ENCODE data around the gene FAM50A.

The FAM50A gene

GRCh38 chrX:154420402-154420756, 23.6 kb upstream of the FAM50A start:
- TF ChIP-seq CTCF (IDR thresholded peaks at IDR 0.05): no peak
- DNase-seq: no peak
- H3K27me3 Mint-ChIP-seq (ENCODE audit: low read depth, poor library complexity): no peaks in the 10 kb centered on the region
- no peak overlapping the region for H3K27ac Mint-ChIP-seq
- peaks cover 49% of the 10 kb centered on the region for H3K9me3 Mint-ChIP-seq
- no peaks in the 10 kb centered on the region for H3K4me1 Mint-ChIP-seq
- peaks cover 8% of the 10 kb centered on the region for H3K36me3 Mint-ChIP-seq (ENCODE audit: low read depth)
- no peak overlapping the region for H3K4me3 Mint-ChIP-seq

- H3K4me3 Mint-ChIP-seq: no peak overlapping the region
These were observed 16.8 kb upstream of the FAM50A start for GRCh38 chrX:154426916-154427770.

DNA sequence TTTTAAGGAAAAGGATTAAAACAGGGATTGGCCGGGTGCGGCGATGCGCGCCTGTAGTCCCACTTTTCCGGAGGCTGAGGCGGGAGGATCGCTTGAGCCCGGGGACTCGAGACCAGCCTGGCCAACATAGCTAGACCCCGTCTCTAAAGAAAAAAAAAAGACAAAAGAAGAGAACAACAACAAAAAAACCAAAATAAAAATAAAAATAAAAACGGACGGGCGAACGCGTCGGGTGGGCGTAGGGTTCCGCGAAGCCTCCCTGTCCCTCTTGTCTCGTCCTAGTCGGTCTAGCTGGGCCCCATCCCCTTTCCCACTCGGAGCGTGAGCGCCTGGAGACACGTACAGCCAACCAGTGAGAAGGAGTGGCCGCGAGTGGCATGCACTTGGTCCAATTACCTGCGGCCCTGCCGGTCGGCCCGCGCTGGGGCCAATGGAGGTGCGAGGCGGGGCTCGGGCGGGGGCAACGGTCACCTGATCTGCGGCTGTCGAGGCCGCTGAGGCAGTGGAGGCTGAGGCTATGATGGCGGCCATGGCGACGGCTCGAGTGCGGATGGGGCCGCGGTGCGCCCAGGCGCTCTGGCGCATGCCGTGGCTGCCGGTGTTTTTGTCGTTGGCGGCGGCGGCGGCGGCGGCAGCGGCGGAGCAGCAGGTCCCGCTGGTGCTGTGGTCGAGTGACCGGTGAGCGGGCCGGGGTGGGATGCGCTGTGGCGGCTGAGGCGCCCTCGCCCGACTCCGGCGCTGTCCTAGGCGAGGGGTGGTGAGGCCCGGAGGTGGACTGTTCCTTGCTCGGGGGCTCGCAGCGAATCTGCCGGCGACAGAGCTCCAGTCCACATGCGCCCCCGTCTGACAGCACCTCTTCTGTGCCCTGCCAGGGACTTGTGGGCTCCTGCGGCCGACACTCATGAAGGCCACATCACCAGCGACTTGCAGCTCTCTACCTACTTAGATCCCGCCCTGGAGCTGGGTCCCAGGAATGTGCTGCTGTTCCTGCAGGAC, 15.5 kb upstream of the FAM50A start, which contains the start of gene ATP6AP1:
Gene ATP6AP1 (plus strand): TSS at position 502 of the 996 bp plus-strand sequence. CDS start 16 bp downstream, at position 518.
- no peak for TF ChIP-seq CTCF (IDR thresholded peaks at IDR 0.05)
- Mint-ChIP-seq H3K27me3 (ENCODE audit: low read depth, poor library complexity) (peaks cover 8% of the 10 kb centered on the region), H3K4me3 (peak within 1 kb of the TSS; percentile 80), H3K36me3 (ENCODE audit: low read depth) (peaks cover 12% of the 10 kb centered on the region), H3K9me3 (peaks cover 58% of the 10 kb centered on the region), H3K4me1 (peaks cover 25% of the 10 kb centered on the region), H3K27ac (no peak within 1 kb of the TSS)
- DNase-seq: peak; percentile 83

More at GRCh38 chrX:154426916-154427770, 16.8 kb upstream of the FAM50A start:
- H3K36me3 Mint-ChIP-seq (ENCODE audit: low read depth): peaks cover 8% of the 10 kb centered on the region
- H3K9me3 Mint-ChIP-seq: peaks cover 51% of the 10 kb centered on the region
- no peak for TF ChIP-seq CTCF (IDR thresholded peaks at IDR 0.05)
- DNase-seq: no peak
- peaks cover 25% of the 10 kb centered on the region for H3K4me1 Mint-ChIP-seq
- H3K27me3 Mint-ChIP-seq (ENCODE audit: low read depth, poor library complexity): peaks cover 5% of the 10 kb centered on the region
- H3K27ac Mint-ChIP-seq: no peak overlapping the region

- H3K4me1 Mint-ChIP-seq: peaks cover 25% of the 10 kb centered on the region
- H3K36me3 Mint-ChIP-seq (ENCODE audit: low read depth): peaks cover 18% of the 10 kb centered on the region
- no peak overlapping the region for H3K27ac Mint-ChIP-seq
- peaks cover 8% of the 10 kb centered on the region for H3K27me3 Mint-ChIP-seq (ENCODE audit: low read depth, poor library complexity)
- no peak for TF ChIP-seq CTCF (IDR thresholded peaks at IDR 0.05)
- H3K4me3 Mint-ChIP-seq: peak overlapping the region; percentile 80
- DNase-seq: no peak
- peaks cover 58% of the 10 kb centered on the region for H3K9me3 Mint-ChIP-seq
These were observed 14.2 kb upstream of the FAM50A start for GRCh38 chrX:154429711-154430110.

DNA sequence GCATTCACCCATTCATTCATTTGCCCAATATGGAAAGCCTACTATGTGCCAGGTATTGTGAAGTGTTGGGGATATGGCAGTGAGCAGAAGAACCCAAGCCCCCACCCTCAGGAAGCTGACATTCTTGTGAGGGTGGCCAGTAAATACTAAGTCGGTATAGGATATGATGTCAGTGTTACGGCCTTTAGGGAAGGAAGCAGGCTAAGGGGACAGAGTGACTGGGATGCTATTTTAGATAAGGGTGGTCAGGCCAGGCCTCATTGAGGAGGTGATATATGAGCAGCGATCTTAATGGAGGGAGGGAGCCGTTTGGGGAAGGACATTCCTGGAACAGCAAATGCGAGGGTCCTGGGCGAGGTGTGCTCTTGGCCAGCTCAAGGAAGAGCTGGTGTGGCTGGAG, 13.5 kb upstream of the FAM50A start:
- DNase-seq: no peak

More for the DNA sequence above, 13.5 kb upstream of the FAM50A start:
- Mint-ChIP-seq H3K27me3 (ENCODE audit: low read depth, poor library complexity) (peaks cover 8% of the 10 kb centered on the region), H3K4me1 (peaks cover 25% of the 10 kb centered on the region), H3K9me3 (peaks cover 58% of the 10 kb centered on the region), H3K27ac (peak overlapping the region; percentile 73), H3K36me3 (ENCODE audit: low read depth) (peaks cover 19% of the 10 kb centered on the region), H3K4me3 (peak overlapping the region; percentile 65)
- TF ChIP-seq CTCF (IDR thresholded peaks at IDR 0.05): no peak
